ENCODE measurements around the gene FAM193A.

DNA sequence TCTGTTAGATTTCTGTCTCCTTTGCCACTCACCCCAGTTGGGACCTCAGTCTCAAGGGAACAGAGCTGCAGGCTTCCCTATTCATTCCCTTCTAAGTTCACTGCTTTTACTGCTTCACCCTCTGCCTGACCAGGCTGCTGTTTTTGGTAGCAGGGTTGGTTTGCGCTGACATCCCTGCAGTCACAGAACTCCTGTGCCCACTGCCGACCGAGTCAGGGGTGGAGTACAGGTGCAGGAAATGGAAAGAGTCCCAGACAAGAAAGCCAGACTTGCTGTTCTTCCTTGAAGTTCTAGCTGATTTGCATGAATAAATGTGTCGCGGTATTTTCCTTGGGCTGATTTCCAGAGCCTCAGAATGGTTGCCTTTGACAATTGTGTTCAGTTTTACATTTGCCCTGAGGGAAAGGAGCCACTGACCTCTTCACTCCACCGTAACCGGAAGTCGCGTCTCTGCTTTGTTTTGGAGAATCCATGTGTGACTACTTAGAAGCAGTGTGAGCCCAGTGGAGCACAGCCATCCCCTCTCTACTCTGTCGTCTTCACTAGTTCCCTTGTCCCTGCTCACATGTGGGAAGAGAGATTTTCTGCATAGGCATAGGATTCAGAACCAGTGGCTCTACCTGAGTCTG lies 134.9 kb downstream of the FAM193A start:
- TF ChIP-seq CTCF (conservative IDR thresholded peaks at IDR 0.05; ENCODE audit: low read depth, low read length) (no peak), EZH2 (IDR thresholded peaks at IDR 0.05; ENCODE audit: borderline replicate concordance, low read depth, low read length, poor library complexity, severe bottlenecking) (no peak)
